Measurements from ENCODE around the gene DAPK2. TPM values are rescaled to one million over a fixed set of nuclear protein-coding genes. Genes with fewer than 3 reads are reported as not detected.

DAPK2 gene
- polyA plus RNA-seq, 1 of the 3 experiments (the other 2 are of a cell fraction), result 1.4 TPM

DNA sequence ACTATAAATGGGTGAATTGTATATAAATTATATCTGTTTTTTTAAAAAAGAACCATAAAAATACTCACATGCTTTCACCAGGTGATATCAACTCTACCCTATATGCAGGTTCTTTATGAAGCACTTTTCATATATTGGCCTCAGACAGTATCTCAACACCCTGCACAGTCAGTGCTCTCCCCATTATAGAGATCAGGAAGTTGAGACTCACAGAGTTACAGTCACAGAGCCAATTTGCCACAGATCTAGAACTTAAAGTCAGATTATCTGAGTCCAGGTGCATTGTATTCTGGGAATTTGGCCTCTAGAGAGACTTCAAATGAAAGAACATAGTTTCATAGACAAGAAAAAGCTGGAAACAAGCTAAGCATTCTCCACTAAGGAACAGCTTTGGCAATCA lies 38.1 kb downstream of the DAPK2 start:
- no peak overlapping the region for H3K27ac ChIP-seq (ENCODE audit: low read depth in 2 of 2, low read length in 1 of 2)
- peaks cover 0 to 3% of the 10 kb centered on the region in 2 experiments; a peak in 3 of 4 replicates for H3K4me1 ChIP-seq (ENCODE audit: control insufficient read depth in 1 of 2, insufficient read depth in 2 of 2, low read depth in 1 of 2, low read length in 1 of 2)
- no peaks in the 10 kb centered on the region for H3F3A ChIP-seq (replicated peaks; ENCODE audit: insufficient read depth)
- ChIA-PET CTCF (interaction anchor here (1.1 to 1.6 kb wide), 3 partner anchors 38 to 63 kb away, joined by 3 read pairs; partner anchors contain the start of gene DAPK2), POLR2A (no interaction called here)
- H3K4me2 ChIP-seq, result no peak overlapping the region
- no peaks in the 10 kb centered on the region for H4K20me1 ChIP-seq (ENCODE audit: insufficient read depth)
- DNase-seq, result no peak
- H3K9ac ChIP-seq, result no peak overlapping the region
- H3K79me2 ChIP-seq (ENCODE audit: insufficient read depth), result no peaks in the 10 kb centered on the region
- H3K27me3 ChIP-seq (ENCODE audit: insufficient read depth), result no peaks in the 10 kb centered on the region
- no peak for TF ChIP-seq MEF2A (IDR thresholded peaks at IDR 0.05; ENCODE audit: borderline replicate concordance, low read depth)
- no peaks in the 10 kb centered on the region for H3K36me3 ChIP-seq (replicated peaks in 1 of 2; ENCODE audit: control insufficient read depth in 1 of 2, insufficient read depth in 2 of 2, low read length in 1 of 2)
- no peak overlapping the region for H2AFZ ChIP-seq (ENCODE audit: low read depth)
- H3K9me2 ChIP-seq, result no peaks in the 10 kb centered on the region
- no peak overlapping the region for H3K4me3 ChIP-seq (ENCODE audit: low read depth in 2 of 2, low read length in 1 of 2)
- H3K9me3 ChIP-seq, result no peaks in the 10 kb centered on the region

DNA sequence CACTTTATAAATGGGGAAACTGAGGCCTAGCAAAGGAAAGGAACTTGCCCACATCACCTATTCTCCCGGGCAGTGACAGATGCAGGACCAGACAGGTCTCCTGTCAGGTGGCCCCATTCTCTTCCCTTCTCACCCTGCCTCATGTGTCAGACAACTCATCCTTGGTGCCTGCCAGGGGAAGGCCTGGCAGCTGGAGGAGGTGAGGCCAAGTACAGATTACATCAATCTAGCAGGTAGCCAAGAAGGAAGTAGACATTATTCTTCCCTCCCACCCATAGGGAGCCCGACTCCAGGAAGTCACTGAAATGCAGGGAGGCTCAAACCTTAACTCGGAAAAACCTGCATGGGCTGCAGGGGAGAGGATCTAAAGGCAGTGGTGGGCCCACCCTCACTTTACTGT lies 39.6 kb downstream of the DAPK2 start:
- no peak for DNase-seq
- 92% methylated on average over 2 of the region's 3 CpGs for WGBS (ENCODE audit: low lambda C conversion rate)
- Histone ChIP-seq H3K4me1 (ENCODE audit: control insufficient read depth in 1 of 2, insufficient read depth in 2 of 2, low read depth in 1 of 2, low read length in 1 of 2) (peaks cover 0 to 3% of the 10 kb centered on the region in 2 experiments; a peak in 1 of 4 replicates), H2AFZ (ENCODE audit: low read depth) (no peak overlapping the region), H3K9ac (no peak overlapping the region), H3K27ac (ENCODE audit: low read depth in 2 of 2, low read length in 1 of 2) (no peak overlapping the region), H4K20me1 (ENCODE audit: insufficient read depth) (no peaks in the 10 kb centered on the region), H3K9me2 (no peaks in the 10 kb centered on the region), H3K27me3 (ENCODE audit: insufficient read depth) (no peaks in the 10 kb centered on the region), H3K36me3 (replicated peaks in 1 of 2; ENCODE audit: control insufficient read depth in 1 of 2, insufficient read depth in 2 of 2, low read length in 1 of 2) (no peaks in the 10 kb centered on the region), H3F3A (replicated peaks; ENCODE audit: insufficient read depth) (peaks cover 4% of the 10 kb centered on the region), H3K4me2 (no peak overlapping the region), H3K9me3 (no peaks in the 10 kb centered on the region), H3K79me2 (ENCODE audit: insufficient read depth) (no peaks in the 10 kb centered on the region), H3K4me3 (ENCODE audit: low read depth in 2 of 2, low read length in 1 of 2) (no peak overlapping the region)
- no peak for TF ChIP-seq JUND (IDR thresholded peaks at IDR 0.05)
- no peak for TF ChIP-seq YY1 (IDR thresholded peaks at IDR 0.05; ENCODE audit: low read depth)
- TF ChIP-seq SIN3A (IDR thresholded peaks at IDR 0.05; ENCODE audit: borderline replicate concordance, low read depth, low read length), result no peak
- no peak for TF ChIP-seq TEAD4 (IDR thresholded peaks at IDR 0.05; ENCODE audit: borderline replicate concordance, insufficient read depth)
- TF ChIP-seq NRF1 (IDR thresholded peaks at IDR 0.05; ENCODE audit: low read depth, low read length), result no peak
- no peak for TF ChIP-seq GABPA (IDR thresholded peaks at IDR 0.05; ENCODE audit: low read depth)
- no peak for TF ChIP-seq NFIC (IDR thresholded peaks at IDR 0.05; ENCODE audit: borderline replicate concordance)
- TF ChIP-seq EZH2phosphoT487 (IDR thresholded peaks at IDR 0.05; ENCODE audit: borderline replicate concordance, low read depth), result no peak
- TF ChIP-seq, protein P1, sequence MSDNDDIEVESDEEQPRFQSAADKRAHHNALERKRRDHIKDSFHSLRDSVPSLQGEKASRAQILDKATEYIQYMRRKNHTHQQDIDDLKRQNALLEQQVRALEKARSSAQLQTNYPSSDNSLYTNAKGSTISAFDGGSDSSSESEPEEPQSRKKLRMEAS (IDR thresholded peaks at IDR 0.05; ENCODE audit: low read depth), result no peak
- no peak for TF ChIP-seq EP300 (IDR thresholded peaks at IDR 0.05; ENCODE audit: borderline replicate concordance in 1 of 2, low read depth in 1 of 2, low read length in 1 of 2)
- TF ChIP-seq, protein P2, sequence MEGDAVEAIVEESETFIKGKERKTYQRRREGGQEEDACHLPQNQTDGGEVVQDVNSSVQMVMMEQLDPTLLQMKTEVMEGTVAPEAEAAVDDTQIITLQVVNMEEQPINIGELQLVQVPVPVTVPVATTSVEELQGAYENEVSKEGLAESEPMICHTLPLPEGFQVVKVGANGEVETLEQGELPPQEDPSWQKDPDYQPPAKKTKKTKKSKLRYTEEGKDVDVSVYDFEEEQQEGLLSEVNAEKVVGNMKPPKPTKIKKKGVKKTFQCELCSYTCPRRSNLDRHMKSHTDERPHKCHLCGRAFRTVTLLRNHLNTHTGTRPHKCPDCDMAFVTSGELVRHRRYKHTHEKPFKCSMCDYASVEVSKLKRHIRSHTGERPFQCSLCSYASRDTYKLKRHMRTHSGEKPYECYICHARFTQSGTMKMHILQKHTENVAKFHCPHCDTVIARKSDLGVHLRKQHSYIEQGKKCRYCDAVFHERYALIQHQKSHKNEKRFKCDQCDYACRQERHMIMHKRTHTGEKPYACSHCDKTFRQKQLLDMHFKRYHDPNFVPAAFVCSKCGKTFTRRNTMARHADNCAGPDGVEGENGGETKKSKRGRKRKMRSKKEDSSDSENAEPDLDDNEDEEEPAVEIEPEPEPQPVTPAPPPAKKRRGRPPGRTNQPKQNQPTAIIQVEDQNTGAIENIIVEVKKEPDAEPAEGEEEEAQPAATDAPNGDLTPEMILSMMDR (IDR thresholded peaks at IDR 0.05), result no peak
- TF ChIP-seq, protein P3, sequence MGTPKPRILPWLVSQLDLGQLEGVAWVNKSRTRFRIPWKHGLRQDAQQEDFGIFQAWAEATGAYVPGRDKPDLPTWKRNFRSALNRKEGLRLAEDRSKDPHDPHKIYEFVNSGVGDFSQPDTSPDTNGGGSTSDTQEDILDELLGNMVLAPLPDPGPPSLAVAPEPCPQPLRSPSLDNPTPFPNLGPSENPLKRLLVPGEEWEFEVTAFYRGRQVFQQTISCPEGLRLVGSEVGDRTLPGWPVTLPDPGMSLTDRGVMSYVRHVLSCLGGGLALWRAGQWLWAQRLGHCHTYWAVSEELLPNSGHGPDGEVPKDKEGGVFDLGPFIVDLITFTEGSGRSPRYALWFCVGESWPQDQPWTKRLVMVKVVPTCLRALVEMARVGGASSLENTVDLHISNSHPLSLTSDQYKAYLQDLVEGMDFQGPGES (IDR thresholded peaks at IDR 0.05; ENCODE audit: low read depth, low read length), result no peak
- TF ChIP-seq FOXJ3 (CRISPR knock-in tag; IDR thresholded peaks at IDR 0.05), result no peak
- no peak for TF ChIP-seq TCF12 (IDR thresholded peaks at IDR 0.05)
- TF ChIP-seq, protein P4, sequence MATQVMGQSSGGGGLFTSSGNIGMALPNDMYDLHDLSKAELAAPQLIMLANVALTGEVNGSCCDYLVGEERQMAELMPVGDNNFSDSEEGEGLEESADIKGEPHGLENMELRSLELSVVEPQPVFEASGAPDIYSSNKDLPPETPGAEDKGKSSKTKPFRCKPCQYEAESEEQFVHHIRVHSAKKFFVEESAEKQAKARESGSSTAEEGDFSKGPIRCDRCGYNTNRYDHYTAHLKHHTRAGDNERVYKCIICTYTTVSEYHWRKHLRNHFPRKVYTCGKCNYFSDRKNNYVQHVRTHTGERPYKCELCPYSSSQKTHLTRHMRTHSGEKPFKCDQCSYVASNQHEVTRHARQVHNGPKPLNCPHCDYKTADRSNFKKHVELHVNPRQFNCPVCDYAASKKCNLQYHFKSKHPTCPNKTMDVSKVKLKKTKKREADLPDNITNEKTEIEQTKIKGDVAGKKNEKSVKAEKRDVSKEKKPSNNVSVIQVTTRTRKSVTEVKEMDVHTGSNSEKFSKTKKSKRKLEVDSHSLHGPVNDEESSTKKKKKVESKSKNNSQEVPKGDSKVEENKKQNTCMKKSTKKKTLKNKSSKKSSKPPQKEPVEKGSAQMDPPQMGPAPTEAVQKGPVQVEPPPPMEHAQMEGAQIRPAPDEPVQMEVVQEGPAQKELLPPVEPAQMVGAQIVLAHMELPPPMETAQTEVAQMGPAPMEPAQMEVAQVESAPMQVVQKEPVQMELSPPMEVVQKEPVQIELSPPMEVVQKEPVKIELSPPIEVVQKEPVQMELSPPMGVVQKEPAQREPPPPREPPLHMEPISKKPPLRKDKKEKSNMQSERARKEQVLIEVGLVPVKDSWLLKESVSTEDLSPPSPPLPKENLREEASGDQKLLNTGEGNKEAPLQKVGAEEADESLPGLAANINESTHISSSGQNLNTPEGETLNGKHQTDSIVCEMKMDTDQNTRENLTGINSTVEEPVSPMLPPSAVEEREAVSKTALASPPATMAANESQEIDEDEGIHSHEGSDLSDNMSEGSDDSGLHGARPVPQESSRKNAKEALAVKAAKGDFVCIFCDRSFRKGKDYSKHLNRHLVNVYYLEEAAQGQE (IDR thresholded peaks at IDR 0.05; ENCODE audit: low read depth, low read length), result no peak
- CTCF ChIA-PET, result interaction anchor here (0.6 to 1.7 kb wide), 3 partner anchors 26 to 368 kb away, joined by 3 to 8 read pairs (median 3); no protein-coding TSS in a partner anchor
- POLR2A ChIA-PET, result no interaction called here

Measured in SK-N-SH (cell line).